ENCODE data around the gene VPS36. TPM values are rescaled to one million over a fixed set of nuclear protein-coding genes. Genes with fewer than 3 reads are reported as not detected.

VPS36 gene
- total and polyA plus RNA-seq, 9 of the 15 experiments (the other 6 are each of a cell fraction or from before 2014, with no cell fraction given), result 8.4 to 30.6 (median 23.7) TPM

DNA sequence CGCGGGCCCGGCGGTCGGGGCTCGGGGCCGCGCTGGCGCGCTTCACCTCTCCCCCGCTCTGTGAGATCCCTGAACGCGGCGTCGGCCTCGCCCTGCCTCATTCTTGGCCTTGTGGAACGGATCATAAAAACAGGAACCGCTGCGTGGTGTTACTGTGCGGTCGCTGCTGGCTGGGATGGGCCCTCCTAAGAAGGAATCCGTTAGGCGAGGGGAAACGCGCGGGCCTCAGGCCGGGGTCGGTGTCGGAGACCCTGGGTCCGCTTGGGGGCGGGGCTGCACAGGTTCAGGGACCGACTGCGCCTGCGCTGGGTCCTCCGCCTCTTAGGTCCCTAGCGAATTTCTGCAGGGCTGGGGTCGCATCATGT lies 5.2 kb upstream of the VPS36 start (continued):
- TF ChIP-seq GTF2E2 (tag; IDR thresholded peaks at IDR 0.05), result peak; percentile 66; the same call in 1 of the 2 replicates
- no peak for TF ChIP-seq NONO (IDR thresholded peaks at IDR 0.05; ENCODE audit: low read depth in 2 of 2, low read length in 1 of 2)
- TF ChIP-seq RFX5 (IDR thresholded peaks at IDR 0.05; ENCODE audit: low read depth, low read length), result no peak
- TF ChIP-seq CEBPG (CRISPR knock-in tag; IDR thresholded peaks at IDR 0.05), result no peak
- TF ChIP-seq CEBPG (tag; conservative IDR thresholded peaks at IDR 0.05 in 1 of 2, IDR thresholded peaks at IDR 0.05 in 1 of 2), result no peak
- TF ChIP-seq ZNF436 (CRISPR knock-in tag; IDR thresholded peaks at IDR 0.05), result no peak
- TF ChIP-seq ZNF507 (tag; conservative IDR thresholded peaks at IDR 0.05), result no peak
- peak; percentile 54 for TF ChIP-seq HNRNPLL (IDR thresholded peaks at IDR 0.05; ENCODE audit: low read depth, low read length, poor library complexity, severe bottlenecking)
- TF ChIP-seq, protein P1, sequence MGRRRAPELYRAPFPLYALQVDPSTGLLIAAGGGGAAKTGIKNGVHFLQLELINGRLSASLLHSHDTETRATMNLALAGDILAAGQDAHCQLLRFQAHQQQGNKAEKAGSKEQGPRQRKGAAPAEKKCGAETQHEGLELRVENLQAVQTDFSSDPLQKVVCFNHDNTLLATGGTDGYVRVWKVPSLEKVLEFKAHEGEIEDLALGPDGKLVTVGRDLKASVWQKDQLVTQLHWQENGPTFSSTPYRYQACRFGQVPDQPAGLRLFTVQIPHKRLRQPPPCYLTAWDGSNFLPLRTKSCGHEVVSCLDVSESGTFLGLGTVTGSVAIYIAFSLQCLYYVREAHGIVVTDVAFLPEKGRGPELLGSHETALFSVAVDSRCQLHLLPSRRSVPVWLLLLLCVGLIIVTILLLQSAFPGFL (CRISPR knock-in tag; IDR thresholded peaks at IDR 0.05), result no peak
- TF ChIP-seq, protein P2, sequence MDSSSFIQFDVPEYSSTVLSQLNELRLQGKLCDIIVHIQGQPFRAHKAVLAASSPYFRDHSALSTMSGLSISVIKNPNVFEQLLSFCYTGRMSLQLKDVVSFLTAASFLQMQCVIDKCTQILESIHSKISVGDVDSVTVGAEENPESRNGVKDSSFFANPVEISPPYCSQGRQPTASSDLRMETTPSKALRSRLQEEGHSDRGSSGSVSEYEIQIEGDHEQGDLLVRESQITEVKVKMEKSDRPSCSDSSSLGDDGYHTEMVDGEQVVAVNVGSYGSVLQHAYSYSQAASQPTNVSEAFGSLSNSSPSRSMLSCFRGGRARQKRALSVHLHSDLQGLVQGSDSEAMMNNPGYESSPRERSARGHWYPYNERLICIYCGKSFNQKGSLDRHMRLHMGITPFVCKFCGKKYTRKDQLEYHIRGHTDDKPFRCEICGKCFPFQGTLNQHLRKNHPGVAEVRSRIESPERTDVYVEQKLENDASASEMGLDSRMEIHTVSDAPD (CRISPR knock-in tag; IDR thresholded peaks at IDR 0.05), result no peak
- TF ChIP-seq CBFB (CRISPR knock-in tag; IDR thresholded peaks at IDR 0.05), result no peak
- TF ChIP-seq RNF2 (IDR thresholded peaks at IDR 0.05), result no peak
- peak; percentile 98 for TF ChIP-seq ZBTB1 (CRISPR knock-in tag; IDR thresholded peaks at IDR 0.05; ENCODE audit: borderline replicate concordance, low read depth)
- TF ChIP-seq, protein P3, sequence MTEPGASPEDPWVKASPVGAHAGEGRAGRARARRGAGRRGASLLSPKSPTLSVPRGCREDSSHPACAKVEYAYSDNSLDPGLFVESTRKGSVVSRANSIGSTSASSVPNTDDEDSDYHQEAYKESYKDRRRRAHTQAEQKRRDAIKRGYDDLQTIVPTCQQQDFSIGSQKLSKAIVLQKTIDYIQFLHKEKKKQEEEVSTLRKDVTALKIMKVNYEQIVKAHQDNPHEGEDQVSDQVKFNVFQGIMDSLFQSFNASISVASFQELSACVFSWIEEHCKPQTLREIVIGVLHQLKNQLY (CRISPR knock-in tag; conservative IDR thresholded peaks at IDR 0.05), result no peak
- TF ChIP-seq SMAD3 (CRISPR knock-in tag; conservative IDR thresholded peaks at IDR 0.05), result no peak
- peak; percentile 59 for TF ChIP-seq PHF8 (IDR thresholded peaks at IDR 0.05; ENCODE audit: borderline replicate concordance, low read length)
- TF ChIP-seq, protein P4, sequence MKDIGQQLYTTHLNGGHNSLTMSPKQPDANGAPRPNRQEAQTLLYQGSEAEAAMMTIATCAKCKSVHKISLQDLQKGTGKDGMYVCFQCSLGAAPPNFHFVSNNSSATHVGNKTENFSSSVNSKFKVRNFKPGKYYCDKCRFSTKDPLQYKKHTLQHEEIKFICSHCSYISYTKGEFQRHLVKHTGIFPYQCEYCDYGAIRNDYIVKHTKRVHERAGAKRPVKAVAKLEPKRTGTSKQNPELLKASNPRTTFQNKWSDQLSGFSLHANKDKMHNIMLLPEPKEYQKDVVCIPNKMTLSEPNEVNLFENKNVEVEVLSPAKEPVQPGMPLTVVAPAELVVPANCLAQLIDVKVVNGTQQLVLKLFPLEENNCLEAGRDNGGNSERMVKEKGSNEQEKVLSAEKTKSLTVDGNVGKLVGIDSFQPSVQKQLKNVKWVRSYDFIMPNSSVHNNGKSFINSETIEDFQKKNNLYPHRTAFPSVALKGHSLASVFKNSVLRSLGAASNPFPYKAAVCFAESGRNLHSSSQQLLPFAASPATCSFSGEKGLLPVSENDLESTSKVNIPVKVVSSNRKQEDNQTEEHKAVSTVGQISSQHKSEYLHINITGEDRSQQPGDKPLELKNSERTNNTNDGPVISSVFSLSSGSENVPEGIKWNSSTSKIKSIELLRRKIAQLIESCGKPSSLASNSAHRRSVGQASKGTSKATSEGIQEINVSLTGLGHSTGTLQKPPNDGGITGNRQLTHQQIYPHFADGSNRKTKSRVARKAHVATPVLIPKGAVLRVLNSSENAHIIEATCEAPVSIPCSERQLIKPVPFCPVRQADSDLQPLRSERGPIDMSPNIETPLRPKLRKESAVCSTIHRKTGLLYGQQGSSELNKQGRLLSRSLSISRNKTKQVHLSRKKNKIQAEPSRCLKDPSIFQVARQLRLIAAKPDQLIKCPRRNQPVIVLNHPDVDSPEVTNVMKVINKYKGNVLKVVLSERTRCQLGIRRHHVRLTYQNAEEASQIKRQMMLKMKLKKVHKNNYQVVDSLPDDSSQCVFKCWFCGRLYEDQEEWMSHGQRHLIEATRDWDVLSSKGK (CRISPR knock-in tag; IDR thresholded peaks at IDR 0.05), result no peak
- no peak for TF ChIP-seq ZNF140 (CRISPR knock-in tag; IDR thresholded peaks at IDR 0.05)
- TF ChIP-seq, protein P5, sequence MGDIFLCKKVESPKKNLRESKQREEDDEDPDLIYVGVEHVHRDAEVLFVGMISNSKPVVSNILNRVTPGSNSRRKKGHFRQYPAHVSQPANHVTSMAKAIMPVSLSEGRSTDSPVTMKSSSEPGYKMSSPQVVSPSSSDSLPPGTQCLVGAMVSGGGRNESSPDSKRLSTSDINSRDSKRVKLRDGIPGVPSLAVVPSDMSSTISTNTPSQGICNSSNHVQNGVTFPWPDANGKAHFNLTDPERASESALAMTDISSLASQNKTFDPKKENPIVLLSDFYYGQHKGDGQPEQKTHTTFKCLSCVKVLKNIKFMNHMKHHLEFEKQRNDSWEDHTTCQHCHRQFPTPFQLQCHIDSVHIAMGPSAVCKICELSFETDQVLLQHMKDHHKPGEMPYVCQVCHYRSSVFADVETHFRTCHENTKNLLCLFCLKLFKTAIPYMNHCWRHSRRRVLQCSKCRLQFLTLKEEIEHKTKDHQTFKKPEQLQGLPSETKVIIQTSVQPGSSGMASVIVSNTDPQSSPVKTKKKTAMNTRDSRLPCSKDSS (IDR thresholded peaks at IDR 0.05; ENCODE audit: low read depth, partially characterized antibody), result no peak
